ENCODE results near the gene MT1F.
"Not testable (repeated sequence)": the region's sequence is repeated elsewhere in the genome, so short reads cannot be mapped to it uniquely, and the experiment has no call there.

Gene MT1F

DNA sequence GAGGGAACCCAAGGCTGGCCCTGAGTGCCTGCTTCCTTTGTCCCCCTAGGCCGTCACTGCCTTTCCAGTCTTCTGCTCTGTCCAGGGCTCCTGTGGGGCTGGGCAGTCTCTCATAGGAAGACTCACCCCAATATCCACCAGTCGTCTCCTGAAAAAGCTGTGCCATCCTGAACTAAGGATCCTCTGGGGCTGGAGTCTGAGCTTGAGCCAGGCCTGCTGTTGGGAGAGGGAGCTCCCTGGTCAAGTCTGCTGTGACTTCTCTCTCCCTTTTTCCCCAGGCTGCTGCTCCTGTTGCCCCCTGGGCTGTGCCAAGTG lies 12.8 kb downstream of the MT1F start:
- Histone ChIP-seq H3K4me2 (peak overlapping the region in 3 of 11 experiments; percentile 41 to 67 (median 50); a peak in 3 of 22 replicates), H3K4me3 (no peak overlapping the region), H3K4me1 (peaks cover 33 to 78% (median 55%) of the 10 kb centered on the region in 10 experiments), H3K27me3 (peaks cover 82 to 97% (median 92%) of the 10 kb centered on the region in 11 experiments), H3K36me3 (no peaks in the 10 kb centered on the region), H3K9ac (no peak overlapping the region), H3K9me3 (replicated peaks in 1 of 11) (no peaks in the 10 kb centered on the region), H3K27ac (no peak overlapping the region), H4K20me1 (peaks cover 0 to 35% (median 9%) of the 10 kb centered on the region in 11 experiments; a peak in 12 of 22 replicates)
- no peak for TF ChIP-seq Cebpa-rat (IDR thresholded peaks at IDR 0.05)

DNA sequence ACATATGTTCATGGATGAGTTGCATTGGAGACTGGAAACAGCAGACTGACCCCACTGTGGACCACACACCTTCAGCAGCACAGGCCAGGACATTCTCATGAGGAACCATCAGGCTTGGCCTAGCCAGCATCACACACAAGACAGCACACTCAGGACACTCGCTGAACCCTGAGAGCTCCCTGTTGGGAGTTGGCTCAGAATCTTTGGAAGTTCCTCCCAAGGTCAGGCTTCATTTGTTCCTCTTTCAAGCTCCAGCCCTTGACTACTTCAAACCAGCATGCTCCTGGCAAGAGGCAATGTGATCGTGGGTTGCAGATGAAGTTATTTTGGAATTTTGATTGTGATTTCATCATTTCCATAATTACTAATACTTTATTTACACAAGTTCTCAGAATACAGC lies 13.9 kb downstream of the MT1F start:
- H4K20me1 ChIP-seq: peaks cover 0 to 35% (median 9%) of the 10 kb centered on the region in 11 experiments; a peak in 12 of 22 replicates
- H3K36me3 ChIP-seq; H3K9ac ChIP-seq; H3K9me3 ChIP-seq (replicated peaks in 1 of 11); H3K4me3 ChIP-seq; H3K27ac ChIP-seq: not testable (repeated sequence)
- H3K4me1 ChIP-seq: peaks cover 42 to 89% (median 65%) of the 10 kb centered on the region in 10 experiments
- H3K27me3 ChIP-seq: peaks cover 82 to 97% (median 92%) of the 10 kb centered on the region in 11 experiments
- H3K4me2 ChIP-seq: peak overlapping the region in 4 of 11 experiments; percentile 85 to 92 (median 88); a peak in 6 of 22 replicates

DNA sequence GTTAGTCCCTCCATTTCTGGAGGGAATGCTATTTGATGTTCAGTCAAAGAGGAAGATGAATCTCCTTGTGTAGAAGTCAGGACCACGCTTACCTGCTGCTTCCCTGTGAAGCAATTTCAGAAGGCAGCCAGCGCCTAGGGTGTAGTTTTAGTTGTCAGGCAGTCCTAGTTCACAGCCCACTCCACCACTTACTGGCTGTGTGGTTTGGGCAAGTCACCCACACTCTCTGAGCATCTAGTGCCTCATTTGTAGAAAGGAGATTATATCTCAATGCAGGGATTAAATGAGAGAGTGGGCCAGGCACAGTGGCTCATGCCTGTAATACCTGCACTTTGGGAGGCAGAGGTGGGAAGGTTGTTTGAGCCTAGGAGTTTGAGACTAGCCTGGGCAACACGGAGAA lies 14.4 kb downstream of the MT1F start:
- Histone ChIP-seq H3K27me3 (peaks cover 82 to 97% (median 92%) of the 10 kb centered on the region in 11 experiments), H3K4me1 (peaks cover 42 to 90% (median 69%) of the 10 kb centered on the region in 10 experiments)
- not testable (repeated sequence) for H3K36me3 ChIP-seq

GRCh38 chr16:56672761-56673536 lies 15.2 kb downstream of the MT1F start:
- Histone ChIP-seq H3K9me3 (replicated peaks in 1 of 11) (no peaks in the 10 kb centered on the region), H3K4me3 (no peak overlapping the region), H3K4me1 (peaks cover 36 to 86% (median 64%) of the 10 kb centered on the region in 10 experiments), H3K27ac (peak overlapping the region in 1 of 11 experiments; percentile 63; a peak in 1 of 22 replicates), H4K20me1 (peaks cover 0 to 32% (median 9%) of the 10 kb centered on the region in 11 experiments; a peak in 11 of 22 replicates), H3K27me3 (peaks cover 79 to 93% (median 88%) of the 10 kb centered on the region in 11 experiments), H3K9ac (peak overlapping the region in 1 of 11 experiments; percentile 34; a peak in 1 of 22 replicates), H3K36me3 (no peaks in the 10 kb centered on the region), H3K4me2 (peak overlapping the region in 9 of 11 experiments; percentile 13 to 92 (median 46); a peak in 14 of 22 replicates)
- TF ChIP-seq Cebpa-rat (IDR thresholded peaks at IDR 0.05): peak in 4 of 11 experiments; percentile 39 to 82 (median 54); a peak in 5 of 22 replicates

More for the DNA sequence above, 14.4 kb downstream of the MT1F start:
- Histone ChIP-seq H4K20me1 (peaks cover 0 to 34% (median 9%) of the 10 kb centered on the region in 11 experiments; a peak in 11 of 22 replicates), H3K4me2 (peak overlapping the region in 7 of 11 experiments; percentile 41 to 92 (median 85); a peak in 12 of 22 replicates)
- not testable (repeated sequence) for H3K4me3 ChIP-seq; H3K9me3 ChIP-seq (replicated peaks in 1 of 11); H3K27ac ChIP-seq; H3K9ac ChIP-seq

- TF ChIP-seq Cebpa-rat (IDR thresholded peaks at IDR 0.05): no peak
- H3K9ac ChIP-seq: peak overlapping the region in 2 of 11 experiments; percentile 51 to 56; a peak in 3 of 22 replicates
These were observed 16.2 kb downstream of the MT1F start for GRCh38 chr16:56673921-56674320.

DNA sequence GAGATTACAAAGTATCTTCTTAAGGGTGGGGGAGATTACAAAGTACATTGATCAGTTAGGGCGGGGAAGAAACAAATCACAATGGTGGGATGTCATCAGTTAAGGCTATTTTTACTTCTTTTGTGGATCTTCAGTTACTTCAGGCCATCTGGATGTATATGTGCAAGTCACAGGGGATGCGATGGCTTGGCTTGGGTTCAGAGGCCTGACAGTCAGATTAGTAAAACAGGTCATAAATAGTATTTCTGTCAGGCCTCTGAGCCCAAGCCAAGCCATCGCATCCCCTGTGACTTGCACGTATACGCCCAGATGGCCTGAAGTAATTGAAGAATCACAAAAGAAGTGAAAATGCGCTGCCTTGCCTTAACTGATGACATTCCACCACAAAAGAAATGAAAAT lies 16.8 kb downstream of the MT1F start:
- H4K20me1 ChIP-seq: peaks cover 0 to 17% (median 2%) of the 10 kb centered on the region in 11 experiments; a peak in 10 of 22 replicates
- peak overlapping the region in 4 of 11 experiments; percentile 32 to 85 (median 68); a peak in 5 of 22 replicates for H3K27ac ChIP-seq
- peak overlapping the region in 1 of 10 experiments; percentile 50; a peak in 2 of 20 replicates for H3K4me3 ChIP-seq
- H3K27me3 ChIP-seq: peaks cover 62 to 77% (median 72%) of the 10 kb centered on the region in 11 experiments
- H3K4me2 ChIP-seq: peak overlapping the region in 8 of 11 experiments; percentile 82 to 97 (median 88); a peak in 15 of 22 replicates
- peak overlapping the region in 3 of 11 experiments; percentile 63 to 80 (median 73); a peak in 6 of 22 replicates for H3K9ac ChIP-seq
- H3K36me3 ChIP-seq; H3K9me3 ChIP-seq (replicated peaks in 1 of 11): not testable (repeated sequence)
- peaks cover 25 to 70% (median 54%) of the 10 kb centered on the region in 10 experiments for H3K4me1 ChIP-seq

More at GRCh38 chr16:56673921-56674320, 16.2 kb downstream of the MT1F start:
- Histone ChIP-seq H3K4me3 (no peak overlapping the region; a peak in 2 of 20 replicates), H3K4me1 (peaks cover 31 to 76% (median 59%) of the 10 kb centered on the region in 10 experiments), H4K20me1 (peaks cover 0 to 23% (median 5%) of the 10 kb centered on the region in 11 experiments; a peak in 10 of 22 replicates), H3K27ac (peak overlapping the region in 4 of 11 experiments; percentile 32 to 67 (median 62); a peak in 6 of 22 replicates), H3K9me3 (replicated peaks in 1 of 11) (no peaks in the 10 kb centered on the region), H3K36me3 (no peaks in the 10 kb centered on the region), H3K27me3 (peaks cover 69 to 83% (median 78%) of the 10 kb centered on the region in 11 experiments), H3K4me2 (peak overlapping the region in 10 of 11 experiments; percentile 2 to 92 (median 51); a peak in 13 of 22 replicates)

- Histone ChIP-seq H3K9ac (peak overlapping the region in 8 of 11 experiments; percentile 2 to 80 (median 55); a peak in 13 of 22 replicates), H3K4me2 (peak overlapping the region; percentile 82 to 97 (median 89)), H3K27ac (peak overlapping the region in 5 of 11 experiments; percentile 2 to 85 (median 65); a peak in 7 of 22 replicates), H3K4me1 (peaks cover 15 to 61% (median 50%) of the 10 kb centered on the region in 10 experiments), H3K36me3 (no peaks in the 10 kb centered on the region), H3K9me3 (replicated peaks in 1 of 11) (no peaks in the 10 kb centered on the region), H3K4me3 (peak overlapping the region; percentile 45 to 67 (median 54)), H3K27me3 (peaks cover 51 to 65% (median 60%) of the 10 kb centered on the region in 11 experiments), H4K20me1 (peaks cover 0 to 5% (median 0%) of the 10 kb centered on the region in 11 experiments; a peak in 2 of 22 replicates)
- no peak for TF ChIP-seq Cebpa-rat (IDR thresholded peaks at IDR 0.05)
These were observed 18.0 kb downstream of the MT1F start for GRCh38 chr16:56675685-56676210.

DNA sequence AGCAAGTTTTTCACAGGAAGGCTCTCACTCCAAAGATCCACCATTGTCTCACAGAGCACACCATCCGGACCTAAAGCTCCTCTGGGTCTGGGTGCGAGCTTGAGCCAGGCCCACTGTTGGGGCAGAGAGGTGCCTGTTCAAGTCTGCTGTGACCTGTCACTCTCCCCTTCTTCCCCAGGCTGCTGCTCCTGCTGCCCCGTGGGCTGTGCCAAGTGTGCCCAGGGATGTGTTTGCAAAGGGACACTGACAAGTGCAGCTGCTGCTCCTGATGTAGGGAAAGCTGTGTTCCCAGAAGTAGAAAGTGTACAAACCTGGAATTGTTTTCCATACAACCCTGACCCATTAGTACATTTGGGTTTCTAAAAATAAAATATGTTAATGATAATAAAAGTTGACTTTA lies 19.7 kb downstream of the MT1F start:
- Histone ChIP-seq H3K27ac (no peak overlapping the region), H3K9me3 (replicated peaks in 1 of 11) (no peaks in the 10 kb centered on the region), H3K9ac (no peak overlapping the region), H3K36me3 (no peaks in the 10 kb centered on the region), H3K4me1 (peaks cover 22 to 65% (median 56%) of the 10 kb centered on the region in 10 experiments), H3K4me2 (peak overlapping the region in 4 of 11 experiments; percentile 85 to 92 (median 88); a peak in 3 of 22 replicates), H3K27me3 (peaks cover 33 to 48% (median 43%) of the 10 kb centered on the region in 11 experiments), H4K20me1 (no peaks in the 10 kb centered on the region), H3K4me3 (no peak overlapping the region)
- no peak for TF ChIP-seq Cebpa-rat (IDR thresholded peaks at IDR 0.05)

All from BLaER1 treated with 17β-estradiol and CSF1 and Interleukin-3, amounts not matched to agents 10 nM and 100 nM (cell line).